WTC11 (cell line): ENCODE data around the gene PKHD1. TPM values are rescaled to one million over a fixed set of nuclear protein-coding genes. Genes with fewer than 3 reads are reported as not detected.
A peak's percentile ranks its signal among the peaks of the same experiment; 100 is the strongest.

Experiments used
- ATAC-seq: fragments of 200-7000 bp; cut with Tn5 transposase; 2 replicates; pipeline ENCODE4 v1.10.0; 2021; ENCODE audit warnings: mild to moderate bottlenecking, moderate library complexity
- CTCF ChIA-PET: fragments of 300-600 bp; sonication (Branson Sonifier 250); formaldehyde crosslinking; loops from one replicate; lab custom pipeline; 2021; ENCODE audit warnings: antibody characterized with exemption; lab: Charles Lee
- POLR2A ChIA-PET: fragments of 350-600 bp; sonication (Branson Sonifier 250); formaldehyde crosslinking; loops from one replicate; lab custom pipeline; 2021; ENCODE audit warnings: antibody characterized with exemption; lab: Charles Lee
- DNase-seq: peaks from one replicate; pipeline ENCODE4 v3.0.0; 2021; ENCODE audit warnings: low spot score
- H3K27ac Mint-ChIP-seq: 2 replicates; pipeline ENCODE4 v1.8.0; 2021; ENCODE audit warnings: mixed read lengths
- H3K27me3 Mint-ChIP-seq: 2 replicates; pipeline ENCODE4 v1.8.0; 2021; ENCODE audit warnings: low read depth, mild to moderate bottlenecking, moderate library complexity, mixed read lengths
- H3K36me3 Mint-ChIP-seq: 2 replicates; pipeline ENCODE4 v1.8.0; 2021; ENCODE audit warnings: mixed read lengths
- H3K4me1 Mint-ChIP-seq: 2 replicates; pipeline ENCODE4 v1.8.0; 2022; ENCODE audit warnings: mixed read lengths
- H3K4me3 Mint-ChIP-seq: 2 replicates; pipeline ENCODE4 v1.8.0; 2021; ENCODE audit warnings: mild to moderate bottlenecking, moderate library complexity, mixed read lengths
- H3K9me3 Mint-ChIP-seq: 2 replicates; pipeline ENCODE4 v1.8.0; 2021; ENCODE audit warnings: mixed read lengths
- CREB1 ChIP-seq: sonication (generic); formaldehyde crosslinking; IDR thresholded peaks from 2 replicates; pipeline ENCODE4 v1.8.0; 2023; ENCODE audit warnings: mild to moderate bottlenecking, missing genetic modification reagents
- CREM ChIP-seq: sonication (generic); formaldehyde crosslinking; IDR thresholded peaks from 2 replicates; pipeline ENCODE4 v1.8.1; 2022; ENCODE audit warnings: mild to moderate bottlenecking, missing genetic modification reagents, moderate library complexity
- E2F5 ChIP-seq: sonication (generic); formaldehyde crosslinking; IDR thresholded peaks from 2 replicates; pipeline ENCODE4 v1.8.1; 2022; ENCODE audit warnings: mild to moderate bottlenecking, moderate library complexity, missing genetic modification reagents
- FOXJ3 ChIP-seq: sonication (generic); formaldehyde crosslinking; IDR thresholded peaks from 2 replicates; pipeline ENCODE4 v1.9.0; 2021; ENCODE audit warnings: missing genetic modification reagents, mild to moderate bottlenecking, borderline replicate concordance
- HMGXB4 ChIP-seq: sonication (generic); formaldehyde crosslinking; IDR thresholded peaks from 2 replicates; pipeline ENCODE4 v1.8.1; 2023; ENCODE audit warnings: mild to moderate bottlenecking, moderate library complexity, missing genetic modification reagents
- KAT7 ChIP-seq: sonication (generic); formaldehyde crosslinking; IDR thresholded peaks from 2 replicates; pipeline ENCODE4 v1.8.1; 2023; ENCODE audit warnings: missing genetic modification reagents, mild to moderate bottlenecking, borderline replicate concordance
- MXD4 ChIP-seq: fragments of 250-450 bp; sonication (Bioruptor Pico); IDR thresholded peaks from 2 replicates; pipeline ENCODE4 v1.8.0; 2021; ENCODE audit warnings: mild to moderate bottlenecking, moderate library complexity, borderline replicate concordance
- NR1H2 ChIP-seq: sonication (generic); formaldehyde crosslinking; IDR thresholded peaks from 2 replicates; pipeline ENCODE4 v1.9.0; 2021; ENCODE audit warnings: mild to moderate bottlenecking, moderate library complexity, missing genetic modification reagents
- NR2C2 ChIP-seq: sonication (generic); formaldehyde crosslinking; IDR thresholded peaks from 2 replicates; pipeline ENCODE4 v1.8.0; 2022; ENCODE audit warnings: mild to moderate bottlenecking, missing genetic modification reagents
- RORB ChIP-seq: fragments of 250-450 bp; sonication (Bioruptor Pico); IDR thresholded peaks from 2 replicates; pipeline ENCODE4 v1.9.0; 2021; ENCODE audit warnings: mild to moderate bottlenecking
- SMAD3 ChIP-seq: sonication (generic); formaldehyde crosslinking; IDR thresholded peaks from 2 replicates; pipeline ENCODE4 v1.8.0; 2022; ENCODE audit warnings: missing genetic modification reagents, mild to moderate bottlenecking, borderline replicate concordance
- TCF7 ChIP-seq: sonication (generic); formaldehyde crosslinking; IDR thresholded peaks from 2 replicates; pipeline ENCODE4 v1.8.0; 2022; ENCODE audit warnings: mild to moderate bottlenecking, low read depth, missing genetic modification reagents, moderate library complexity
- TEAD1 ChIP-seq: sonication (generic); formaldehyde crosslinking; IDR thresholded peaks from 2 replicates; pipeline ENCODE4 v1.8.0; 2022; ENCODE audit warnings: mild to moderate bottlenecking, missing genetic modification reagents
- USF1 ChIP-seq: sonication (generic); formaldehyde crosslinking; IDR thresholded peaks from 2 replicates; pipeline ENCODE4 v1.8.0; 2022; ENCODE audit warnings: mild to moderate bottlenecking, missing genetic modification reagents
- ZNF121 ChIP-seq: sonication (generic); formaldehyde crosslinking; IDR thresholded peaks from 2 replicates; pipeline ENCODE4 v1.8.0; 2023; ENCODE audit warnings: missing genetic modification reagents
- ZNF423 ChIP-seq: fragments of 250-450 bp; sonication (Bioruptor Pico); IDR thresholded peaks from 2 replicates; pipeline ENCODE4 v2.1.2; 2022; ENCODE audit warnings: mild to moderate bottlenecking, moderate library complexity
- total RNA-seq: library from RNA; stranded (reverse); gene quantifications from 3 replicates; pipeline ENCODE4 v1.2.3, GENCODE V29; 2021
- TF ChIP-seq, protein P1 (sequence below): fragments of 250-450 bp; sonication (Bioruptor Pico); IDR thresholded peaks from 2 replicates; pipeline ENCODE4 v2.1.2; 2022; ENCODE audit warnings: mild to moderate bottlenecking, moderate library complexity

The PKHD1 gene
- total RNA-seq, 1 experiment from 2014 or later: 0.15 TPM

DNA sequence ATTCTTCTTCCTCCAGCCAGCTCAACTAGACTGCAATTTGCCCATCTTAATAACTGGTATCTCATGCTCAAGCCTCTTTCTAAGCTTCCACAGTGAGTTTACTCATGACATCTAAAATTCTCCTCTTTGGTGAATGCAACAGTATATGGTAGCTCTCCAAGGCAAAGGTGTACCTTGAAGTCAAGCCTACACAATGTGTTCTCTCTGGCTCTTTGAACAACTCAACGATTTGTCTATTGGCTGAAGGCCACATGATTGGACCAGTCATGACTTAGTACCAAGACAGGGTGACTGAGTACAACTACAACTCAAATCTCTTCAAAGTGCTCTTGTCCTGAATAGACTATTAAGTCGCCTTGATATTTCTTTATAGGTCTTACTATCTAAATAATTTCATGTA is 199.6 kb downstream of the PKHD1 start:
- ATAC-seq: no peak
- CTCF ChIA-PET: no interaction called here
- Mint-ChIP-seq H3K27me3 (no peaks in the 10 kb centered on the region), H3K4me3 (no peak overlapping the region)
- TF ChIP-seq USF1 (CRISPR knock-in tag): no peak
- TF ChIP-seq, all 79 proteins: peak for 0
- Mint-ChIP-seq H3K36me3 (no peaks in the 10 kb centered on the region), H3K9me3 (no peaks in the 10 kb centered on the region), H3K4me1 (peaks cover 11% of the 10 kb centered on the region), H3K27ac (no peak overlapping the region)
- POLR2A ChIA-PET: no interaction called here
- DNase-seq: no peak

DNA sequence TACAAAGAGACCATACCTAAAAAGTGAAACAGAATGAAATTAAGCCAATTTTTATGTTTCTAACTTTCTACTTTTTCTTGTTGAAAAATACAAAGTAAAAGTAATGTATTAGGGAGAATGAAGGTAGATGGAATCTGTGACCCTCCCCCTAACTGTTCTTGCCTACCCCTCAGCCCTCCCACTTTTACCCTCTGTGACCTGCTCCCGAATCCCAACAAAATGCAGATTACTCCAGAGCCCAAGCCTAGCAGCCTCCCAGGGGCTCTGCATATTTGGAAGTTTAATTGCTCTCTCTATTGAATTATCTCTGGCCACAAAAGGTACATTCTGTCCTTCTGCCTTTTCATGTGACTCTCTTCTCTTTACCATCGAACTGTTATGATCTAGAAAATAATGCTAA is 201.5 kb downstream of the PKHD1 start:
- H3K4me1 Mint-ChIP-seq: peaks cover 11% of the 10 kb centered on the region
- TF ChIP-seq CREM (CRISPR knock-in tag) (no peak), SMAD3 (CRISPR knock-in tag) (no peak)
- no peaks in the 10 kb centered on the region for H3K9me3 Mint-ChIP-seq
- H3K36me3 Mint-ChIP-seq: no peaks in the 10 kb centered on the region
- no peaks in the 10 kb centered on the region for H3K27me3 Mint-ChIP-seq
- ATAC-seq (peak; percentile 89), DNase-seq (peak; percentile 11)
- POLR2A ChIA-PET: no interaction called here
- no peak overlapping the region for H3K4me3 Mint-ChIP-seq
- CTCF ChIA-PET: no interaction called here
- no peak overlapping the region for H3K27ac Mint-ChIP-seq

GRCh38 chr6:51868591-51869355 is 218.6 kb downstream of the PKHD1 start:
- Mint-ChIP-seq H3K9me3 (no peaks in the 10 kb centered on the region), H3K27ac (no peak overlapping the region), H3K4me3 (no peak overlapping the region), H3K27me3 (no peaks in the 10 kb centered on the region), H3K36me3 (no peaks in the 10 kb centered on the region), H3K4me1 (peaks cover 29% of the 10 kb centered on the region)
- ATAC-seq: no peak
- no peak for DNase-seq
- CTCF ChIA-PET: no interaction called here
- TF ChIP-seq TEAD1 (CRISPR knock-in tag) (no peak), RORB (CRISPR knock-in tag) (no peak), CREB1 (CRISPR knock-in tag) (no peak), HMGXB4 (CRISPR knock-in tag) (no peak), ZNF121 (no peak), MXD4 (no peak), KAT7 (CRISPR knock-in tag) (no peak), FOXJ3 (no peak), TCF7 (CRISPR knock-in tag) (no peak), NR2C2 (no peak), CREM (CRISPR knock-in tag) (no peak), E2F5 (CRISPR knock-in tag) (no peak), ZNF423 (no peak), NR1H2 (CRISPR knock-in tag) (no peak)
- TF ChIP-seq, protein P1, sequence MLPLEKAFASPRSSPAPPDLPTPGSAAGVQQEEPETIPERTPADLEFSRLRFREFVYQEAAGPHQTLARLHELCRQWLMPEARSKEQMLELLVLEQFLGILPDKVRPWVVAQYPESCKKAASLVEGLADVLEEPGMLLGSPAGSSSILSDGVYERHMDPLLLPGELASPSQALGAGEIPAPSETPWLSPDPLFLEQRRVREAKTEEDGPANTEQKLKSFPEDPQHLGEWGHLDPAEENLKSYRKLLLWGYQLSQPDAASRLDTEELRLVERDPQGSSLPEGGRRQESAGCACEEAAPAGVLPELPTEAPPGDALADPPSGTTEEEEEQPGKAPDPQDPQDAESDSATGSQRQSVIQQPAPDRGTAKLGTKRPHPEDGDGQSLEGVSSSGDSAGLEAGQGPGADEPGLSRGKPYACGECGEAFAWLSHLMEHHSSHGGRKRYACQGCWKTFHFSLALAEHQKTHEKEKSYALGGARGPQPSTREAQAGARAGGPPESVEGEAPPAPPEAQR (CRISPR knock-in tag): no peak
- POLR2A ChIA-PET: no interaction called here
